H1 (cell line): ENCODE measurements around the gene TASP1. TPM values are rescaled to one million over a fixed set of nuclear protein-coding genes. Genes with fewer than 3 reads are reported as not detected.

Experiments used
- CTCF ChIA-PET: fragments of 300-600 bp; sonication (Branson Sonifier 250); formaldehyde crosslinking; loops from one replicate; lab custom pipeline; 2021; ENCODE audit not compliant: partially characterized antibody; lab: Charles Lee
- POLR2A ChIA-PET: fragments of 300-600 bp; sonication (Branson Sonifier 250); formaldehyde crosslinking; loops from one replicate; lab custom pipeline; 2021; ENCODE audit warnings: inconsistent platforms; ENCODE audit not compliant: partially characterized antibody; lab: Charles Lee
- DNase-seq, 2 experiments: peaks; one replicate each; pipeline versions ENCODE4 v3.0.0 to v3.0.0-alpha.2; 2010 to 2022; ENCODE audit warnings: low spot score in 2 of 2, low read depth in 1 of 2, mixed read lengths in 1 of 2
- FAIRE-seq: peaks from 2 replicates; lab custom pipeline; 2011; peaks lifted over from hg19 to GRCh38; lab: Jason Lieb, UNC
- H2AFZ ChIP-seq: 2 replicates; pipeline ENCODE4 v1.8.1; 2012; ENCODE audit warnings: low read length, inconsistent platforms
- H2AK5ac ChIP-seq: 2 replicates; pipeline ENCODE4 v1.6.1; 2013; ENCODE audit warnings: low read depth, low read length
- H2BK120ac ChIP-seq: replicated peaks from 2 replicates; pipeline ENCODE3; 2013; ENCODE audit warnings: low read depth, low read length, inconsistent platforms
- H2BK12ac ChIP-seq: 2 replicates; pipeline ENCODE4 v1.6.1; 2013; ENCODE audit warnings: low read depth, low read length
- H2BK15ac ChIP-seq: 2 replicates; pipeline ENCODE4 v1.6.1; 2013; ENCODE audit warnings: low read length
- H2BK20ac ChIP-seq: 2 replicates; pipeline ENCODE4 v1.6.1; 2013; ENCODE audit warnings: low read length
- H2BK5ac ChIP-seq: 2 replicates; pipeline ENCODE4 v1.6.1; 2013; ENCODE audit warnings: low read depth, low read length
- H3K14ac ChIP-seq: 2 replicates; pipeline ENCODE4 v1.6.1; 2013; ENCODE audit warnings: inconsistent platforms; ENCODE audit not compliant: insufficient read length
- H3K18ac ChIP-seq: 2 replicates; pipeline ENCODE4 v1.6.1; 2013; ENCODE audit warnings: low read length; ENCODE audit errors: extremely low read depth
- H3K23ac ChIP-seq: 2 replicates; pipeline ENCODE4 v1.6.1; 2013; ENCODE audit warnings: inconsistent platforms; ENCODE audit not compliant: insufficient read length
- H3K23me2 ChIP-seq: 2 replicates; pipeline ENCODE4 v1.6.1; 2013; ENCODE audit warnings: low read depth, low read length
- H3K27ac ChIP-seq: 2 replicates; pipeline ENCODE4 v1.6.1; 2011; ENCODE audit warnings: low read depth, low read length, inconsistent platforms
- H3K27me3 ChIP-seq, 4 experiments: replicated peaks in 1 of 4; 1 replicate in 1 of 4; 2 replicates in 3 of 4; pipeline versions ENCODE4 v1.6.1 to v1.8.1; 2011 to 2013; ENCODE audit warnings: low read length in 3 of 4, mild to moderate bottlenecking in 3 of 4, inconsistent platforms in 2 of 4, mixed read lengths in 2 of 4, moderate library complexity in 1 of 4; ENCODE audit not compliant: control insufficient read depth in 3 of 4, insufficient read depth in 3 of 4; ENCODE audit errors: extremely low read depth in 1 of 4
- H3K36me3 ChIP-seq, 4 experiments: 2 replicates each; pipeline versions ENCODE4 v1.6.1 to v1.8.1; 2011 to 2013; ENCODE audit warnings: mild to moderate bottlenecking in 4 of 4, low read length in 3 of 4, moderate library complexity in 2 of 4, control low read depth in 1 of 4, inconsistent platforms in 1 of 4; ENCODE audit not compliant: insufficient read depth in 4 of 4, control insufficient read depth in 2 of 4
- H3K4ac ChIP-seq: replicated peaks from 2 replicates; pipeline ENCODE3; 2013; ENCODE audit warnings: low read length, low read depth, mixed read lengths, inconsistent platforms; ENCODE audit not compliant: insufficient read length
- H3K4me1 ChIP-seq, 4 experiments: replicated peaks in 1 of 4; 1 replicate in 1 of 4; 2 replicates in 3 of 4; pipeline versions ENCODE4 v1.6.1 to v1.8.1; 2011 to 2013; ENCODE audit warnings: low read length in 3 of 4, inconsistent platforms in 2 of 4, mixed read lengths in 1 of 4; ENCODE audit not compliant: insufficient read depth in 4 of 4, control insufficient read depth in 3 of 4
- H3K4me2 ChIP-seq, 2 experiments: 2 replicates each; pipeline versions ENCODE4 v1.6.1 to v1.8.1; 2011 to 2013; ENCODE audit warnings: low read depth in 2 of 2, low read length in 2 of 2, control low read depth in 1 of 2, inconsistent platforms in 1 of 2, mild to moderate bottlenecking in 1 of 2; ENCODE audit not compliant: insufficient read depth in 1 of 2
- H3K4me3 ChIP-seq, 4 experiments: fragments of 200-600, 300-600 bp in 1 of 4; sonication (generic), shearing (Covaris generic), sonication (Bioruptor Twin) in 1 of 4; 2 replicates each; pipeline versions ENCODE4 v1.5.1 to v1.8.1; 2011 to 2016; ENCODE audit warnings: low read length in 4 of 4, low read depth in 3 of 4, control low read depth in 2 of 4, inconsistent platforms in 2 of 4, mild to moderate bottlenecking in 2 of 4, mixed read lengths in 1 of 4, moderate library complexity in 1 of 4; ENCODE audit not compliant: insufficient read depth in 2 of 4; ENCODE audit errors: extremely low read depth in 1 of 4
- H3K56ac ChIP-seq: replicated peaks from 2 replicates; pipeline ENCODE3; 2013; ENCODE audit warnings: low read depth, mild to moderate bottlenecking, mixed read lengths, low read length, inconsistent platforms; ENCODE audit not compliant: insufficient read length
- H3K79me1 ChIP-seq: 2 replicates; pipeline ENCODE4 v1.6.1; 2013; ENCODE audit warnings: low read depth, low read length, control low read depth
- H3K79me2 ChIP-seq, 2 experiments: 2 replicates each; pipeline versions ENCODE4 v1.6.1 to v1.8.1; 2012 to 2013; ENCODE audit warnings: low read length in 2 of 2, mild to moderate bottlenecking in 2 of 2, inconsistent platforms in 1 of 2; ENCODE audit not compliant: insufficient read depth in 2 of 2, control insufficient read depth in 1 of 2
- H3K9ac ChIP-seq, 4 experiments: replicated peaks in 1 of 4; 1 replicate in 1 of 4; 2 replicates in 3 of 4; pipeline versions ENCODE4 v1.6.1 to v1.8.1; 2011 to 2013; ENCODE audit warnings: low read depth in 3 of 4, low read length in 3 of 4, control low read depth in 2 of 4, mild to moderate bottlenecking in 2 of 4, moderate library complexity in 2 of 4, inconsistent platforms in 1 of 4; ENCODE audit errors: extremely low read depth in 1 of 4
- H3K9me3 ChIP-seq, 2 experiments: 2 replicates each; pipeline versions ENCODE4 v1.6.1 to v1.8.1; 2012 to 2013; ENCODE audit warnings: mild to moderate bottlenecking in 2 of 2, moderate library complexity in 2 of 2, control low read depth in 1 of 2, inconsistent platforms in 1 of 2, low read depth in 1 of 2, low read length in 1 of 2, mixed read lengths in 1 of 2; ENCODE audit not compliant: insufficient read depth in 2 of 2
- H4K20me1 ChIP-seq, 2 experiments: replicated peaks in 1 of 2; 2 replicates each; pipeline versions ENCODE3 to v1.8.1; 2011 to 2013; ENCODE audit warnings: inconsistent platforms in 2 of 2, low read length in 2 of 2, mild to moderate bottlenecking in 1 of 2; ENCODE audit not compliant: insufficient read depth in 2 of 2, control insufficient read depth in 1 of 2
- H4K5ac ChIP-seq: 2 replicates; pipeline ENCODE4 v1.6.1; 2013; ENCODE audit warnings: low read length, low read depth, mixed read lengths, inconsistent platforms; ENCODE audit not compliant: insufficient read length
- H4K8ac ChIP-seq: 2 replicates; pipeline ENCODE4 v1.8.0; 2013; ENCODE audit warnings: mild to moderate bottlenecking, moderate library complexity, low read length, inconsistent platforms; ENCODE audit not compliant: insufficient read depth; ENCODE audit errors: extremely low read depth
- H4K91ac ChIP-seq: replicated peaks from 2 replicates; pipeline ENCODE3; 2013; ENCODE audit warnings: low read length, mixed read lengths, inconsistent platforms; ENCODE audit not compliant: insufficient read length
- ASH2L ChIP-seq: fragments of 200-600, 300-600 bp; sonication (generic); IDR thresholded peaks from one replicate; pipeline ENCODE4 v1.7.1; 2017; ENCODE audit warnings: low read length
- ATF3 ChIP-seq: IDR thresholded peaks from 2 replicates; pipeline ENCODE4 v1.6.1; 2011; ENCODE audit warnings: low read depth, mild to moderate bottlenecking, low read length; ENCODE audit not compliant: insufficient read depth
- BCL11A ChIP-seq, 2 experiments: IDR thresholded peaks; one replicate each; pipeline ENCODE4 v1.6.1; 2011; ENCODE audit warnings: low read depth in 2 of 2, low read length in 2 of 2, mild to moderate bottlenecking in 2 of 2
- CEBPB ChIP-seq: IDR thresholded peaks from 2 replicates; pipeline ENCODE4 v1.6.1; 2012; ENCODE audit warnings: low read depth, low read length
- CHD1 ChIP-seq: IDR thresholded peaks from 2 replicates; pipeline ENCODE4 v1.6.1; 2012; ENCODE audit warnings: low read depth, low read length, improper control_type of control experiment
- CREB1 ChIP-seq: IDR thresholded peaks from 2 replicates; pipeline ENCODE4 v1.6.1; 2012; ENCODE audit warnings: inconsistent platforms
- CTBP2 ChIP-seq: IDR thresholded peaks from 2 replicates; pipeline ENCODE4 v1.7.0; 2011; ENCODE audit warnings: borderline replicate concordance, mild to moderate bottlenecking, moderate library complexity, mixed read lengths, low read length; ENCODE audit not compliant: insufficient read depth, insufficient read length
- FOSL1 ChIP-seq: IDR thresholded peaks from 2 replicates; pipeline ENCODE4 v1.6.1; 2011; ENCODE audit warnings: mild to moderate bottlenecking, low read depth, low read length, moderate library complexity; ENCODE audit not compliant: insufficient read depth
- GTF2F1 ChIP-seq: IDR thresholded peaks from 2 replicates; pipeline ENCODE4 v1.6.1; 2012; ENCODE audit warnings: low read depth, low read length, improper control_type of control experiment, borderline replicate concordance
- HDAC6 ChIP-seq: IDR thresholded peaks from one replicate; pipeline ENCODE4 v1.7.1; 2012; ENCODE audit warnings: low read depth, mild to moderate bottlenecking, inconsistent platforms, low read length, moderate library complexity
- MAFK ChIP-seq: IDR thresholded peaks from 2 replicates; pipeline ENCODE4 v1.6.1; 2012; ENCODE audit warnings: low read depth, mild to moderate bottlenecking, improper control_type of control experiment, low read length
- POLR2A ChIP-seq, 2 experiments: IDR thresholded peaks; 1 replicate in 1 of 2; 2 replicates in 1 of 2; pipeline ENCODE4 v1.6.1; 2011; ENCODE audit warnings: low read depth in 2 of 2, low read length in 2 of 2, mild to moderate bottlenecking in 2 of 2; ENCODE audit errors: control extremely low read depth in 1 of 2
- POU5F1 ChIP-seq: IDR thresholded peaks from 2 replicates; pipeline ENCODE4 v1.6.1; 2011; ENCODE audit warnings: low read depth, mild to moderate bottlenecking, low read length, moderate library complexity
- WGBS, 2 experiments: shearing (Covaris generic) in 1 of 2; methylation state at CpG; one replicate each; pipeline versions ENCODE4 v1.1.6 to v1.1.7; 2013 to 2015; ENCODE audit warnings: low lambda C conversion rate in 2 of 2, mixed read lengths in 2 of 2, inconsistent platforms in 1 of 2, low coverage in 1 of 2, missing lambda C conversion rate in 1 of 2; ENCODE audit not compliant: insufficient replicate concordance in 2 of 2, insufficient coverage in 1 of 2, insufficient read length in 1 of 2; ENCODE audit errors: extremely low coverage in 1 of 2, missing lambda C conversion rate in 1 of 2; 5-methylcytosine and 5-hydroxymethylcytosine counted together
- polyA plus RNA-seq, 7 experiments: library from polyadenylated mRNA; depleted of rRNA in 3 of 7; stranded (reverse) in 5 of 7; unstranded in 2 of 7; fragments of >200 nt in 5 of 7; fragments of 200-250 nt in 2 of 7; gene quantifications; 1 replicate in 5 of 7; 2 replicates in 1 of 7; 4 replicates in 1 of 7; pipeline versions ENCODE4 v1.2.1 to v1.2.3, GENCODE V29; 2011 to 2013; ENCODE audit warnings: missing spikeins in 2 of 7, mixed read lengths in 2 of 7
- total RNA-seq: library from RNA; stranded (reverse); fragmentation: NEBNext Ultra II Directional; extraction: Animal tissue kit (Norgen Biotek cat#: 25700); gene quantifications from 2 replicates; pipeline ENCODE4 v1.2.1, GENCODE V29; 2021

TASP1 gene
- total and polyA plus RNA-seq, 2 of the 8 experiments (the other 6 are each of a cell fraction or from before 2014, with no cell fraction given), result 4.5 to 10.9 TPM

DNA sequence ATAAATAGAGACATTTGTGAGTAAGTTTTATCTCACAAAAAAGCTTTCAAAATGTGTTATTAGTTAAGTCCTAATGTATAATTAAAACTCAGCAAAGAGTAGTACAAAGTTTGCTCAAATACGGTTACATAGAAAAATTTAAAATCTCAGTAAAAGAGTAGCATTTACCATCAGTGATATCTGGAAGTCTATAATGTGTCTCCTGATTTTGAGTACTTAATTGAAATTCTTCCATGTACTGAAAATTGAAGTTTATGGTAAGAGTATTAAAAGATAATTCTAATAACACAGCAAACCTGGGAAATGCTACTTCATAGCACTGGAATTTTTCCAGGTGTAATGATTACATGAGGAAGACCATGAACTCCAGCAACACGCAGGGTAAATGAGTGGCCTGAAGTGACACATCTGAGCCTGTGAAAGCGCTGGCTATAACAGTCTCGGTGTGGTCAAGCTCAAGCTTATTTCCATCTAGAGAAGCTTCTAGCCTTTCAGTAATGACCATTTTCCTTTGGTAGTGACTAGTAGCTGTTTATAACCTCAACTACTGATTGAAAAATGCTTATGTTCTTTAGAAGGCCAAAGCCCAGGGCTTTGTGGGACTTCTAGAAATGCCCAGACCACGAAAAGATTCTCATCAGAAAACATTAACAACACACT, 214.4 kb downstream of the TASP1 start:
- no peak overlapping the region for H2BK15ac ChIP-seq
- WGBS, 2 experiments, result 87% methylated on average over 5 of the region's 5 CpGs; no CpG with 5 or more reads in 1 of the 2 experiments
- no peak overlapping the region for H3K4ac ChIP-seq
- POLR2A ChIA-PET, result interaction anchor here (1.1 kb wide), 1 partner anchor 9 kb away, joined by 3 read pairs; no protein-coding TSS in a partner anchor
- no peaks in the 10 kb centered on the region for H3K27me3 ChIP-seq
- H3K79me2 ChIP-seq, result no peaks in the 10 kb centered on the region
- no peak overlapping the region for H3K4me3 ChIP-seq
- no peak overlapping the region for H2BK120ac ChIP-seq
- no peak overlapping the region for H2AK5ac ChIP-seq
- no peak overlapping the region for H3K27ac ChIP-seq
- no peak overlapping the region for H4K5ac ChIP-seq
- H3K23me2 ChIP-seq, result no peaks in the 10 kb centered on the region
- H2BK20ac ChIP-seq, result no peak overlapping the region
- H3K23ac ChIP-seq, result no peak overlapping the region
- no peak overlapping the region for H3K14ac ChIP-seq
- no peak overlapping the region for H2BK5ac ChIP-seq
- CTCF ChIA-PET, result interaction anchor here (0.5 to 1.2 kb wide), 4 partner anchors 10 to 396 kb away, joined by 3 to 4 read pairs (median 4); no protein-coding TSS in a partner anchor
- H3K18ac ChIP-seq, result no peak overlapping the region
- H3K9me3 ChIP-seq, result no peaks in the 10 kb centered on the region
- no peak overlapping the region for H3K4me2 ChIP-seq
- FAIRE-seq, result no peak
- no peaks in the 10 kb centered on the region for H3K36me3 ChIP-seq
- no peak overlapping the region for H3K56ac ChIP-seq
- H4K8ac ChIP-seq, result no peak overlapping the region
- DNase-seq, result no peak
- no peak overlapping the region for H3K9ac ChIP-seq
- no peaks in the 10 kb centered on the region for H3K79me1 ChIP-seq
- H2BK12ac ChIP-seq, result no peak overlapping the region
- no peak overlapping the region for H4K91ac ChIP-seq
- no peak overlapping the region for H2AFZ ChIP-seq
- no peaks in the 10 kb centered on the region for H4K20me1 ChIP-seq
- H3K4me1 ChIP-seq, result 0 out of 7 replicates have a peak, but pooled peaks cover 0 to 2% (median 0%) of the 10 kb centered on the region in 4 experiments
- no peak for TF ChIP-seq POU5F1
- TF ChIP-seq ATF3, result no peak
- TF ChIP-seq POLR2A (IDR thresholded peaks at IDR 0.05; ENCODE audit: control extremely low read depth in 1 of 2, low read depth in 2 of 2, low read length in 2 of 2), result no peak
- TF ChIP-seq ASH2L, result no peak
- no peak for TF ChIP-seq FOSL1
- TF ChIP-seq GTF2F1, result no peak
- TF ChIP-seq HDAC6, result no peak
- TF ChIP-seq CEBPB, result no peak
- TF ChIP-seq CTBP2, result no peak
- no peak for TF ChIP-seq CREB1
- TF ChIP-seq CHD1, result no peak
- TF ChIP-seq MAFK, result no peak
- no peak for TF ChIP-seq BCL11A (IDR thresholded peaks at IDR 0.05; ENCODE audit: low read depth in 2 of 2, low read length in 2 of 2)
